ENCODE results near the gene ALG13.
"Not testable (repeated sequence)": the region's sequence is repeated elsewhere in the genome, so short reads cannot be mapped to it uniquely, and the experiment has no call there.

The ALG13 gene

DNA sequence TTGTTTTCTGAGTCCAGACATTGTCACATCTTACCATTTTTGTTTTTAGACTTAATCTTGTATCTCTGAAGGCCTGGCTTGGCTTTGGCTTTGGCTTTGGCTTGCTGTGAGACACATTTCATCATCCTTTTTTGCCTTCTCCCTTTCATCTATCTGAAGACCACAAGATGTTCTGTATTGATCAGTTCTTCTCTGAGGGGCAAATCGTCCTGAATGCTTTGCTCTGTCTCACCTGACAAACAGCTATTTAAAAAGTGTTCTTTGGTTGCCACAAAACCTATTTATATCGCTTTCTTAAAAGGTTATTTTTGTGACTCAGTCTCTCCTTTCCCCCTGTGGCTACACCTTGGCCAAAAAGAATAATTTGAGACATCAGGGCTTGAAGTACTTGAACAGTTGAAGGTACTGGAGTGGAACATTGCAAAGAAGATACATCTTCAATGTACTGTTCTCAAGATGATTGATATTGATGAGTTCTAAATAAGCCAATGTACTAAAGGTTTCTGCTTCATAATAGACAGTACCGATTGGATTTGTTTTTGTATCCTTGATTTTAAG, 80.7 kb downstream of the ALG13 start:
- no peak for DNase-seq

- no peak for DNase-seq
Measured at GRCh38 chrX:111778591-111778990, 97.6 kb downstream of the ALG13 start.

GRCh38 chrX:111779582-111779981, 98.6 kb downstream of the ALG13 start:
- no peak for DNase-seq

GRCh38 chrX:111784667-111785066, 103.7 kb downstream of the ALG13 start:
- DNase-seq: no peak

- DNase-seq: not testable (repeated sequence)
Measured at GRCh38 chrX:111790054-111790453, 109.1 kb downstream of the ALG13 start.
